ENCODE measurements around the gene CELF5. TPM values are rescaled to one million over a fixed set of nuclear protein-coding genes. Genes with fewer than 3 reads are reported as not detected.
"Not testable (repeated sequence)": the region's sequence is repeated elsewhere in the genome, so short reads cannot be mapped to it uniquely, and the experiment has no call there.

CELF5 gene
- total RNA-seq, 3 donors from 2014 or later (not counting 1 experiment from before 2014, with no cell fraction given), result 0.41 to 0.83 TPM; not detected in 1

DNA sequence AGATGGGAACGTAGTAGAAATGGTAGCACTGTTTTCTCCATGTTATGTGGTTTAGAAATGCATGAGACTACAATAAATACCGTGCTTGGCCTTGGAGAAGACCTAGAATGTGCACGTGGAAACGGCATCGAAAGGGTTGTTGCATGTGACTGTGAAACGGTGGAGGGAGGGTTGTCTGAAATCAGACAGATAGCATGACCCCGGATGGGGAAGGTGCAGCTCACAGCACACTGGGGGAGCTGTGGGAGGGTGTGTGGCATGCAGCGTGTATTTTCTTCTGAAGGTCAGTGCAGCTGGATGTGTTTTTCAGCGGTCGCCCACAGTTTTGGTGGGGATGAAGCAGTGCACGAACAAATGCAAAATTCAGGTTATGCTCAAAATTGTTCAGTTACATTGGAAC, 63.4 kb downstream of the CELF5 start:
- TF ChIP-seq, protein P1, sequence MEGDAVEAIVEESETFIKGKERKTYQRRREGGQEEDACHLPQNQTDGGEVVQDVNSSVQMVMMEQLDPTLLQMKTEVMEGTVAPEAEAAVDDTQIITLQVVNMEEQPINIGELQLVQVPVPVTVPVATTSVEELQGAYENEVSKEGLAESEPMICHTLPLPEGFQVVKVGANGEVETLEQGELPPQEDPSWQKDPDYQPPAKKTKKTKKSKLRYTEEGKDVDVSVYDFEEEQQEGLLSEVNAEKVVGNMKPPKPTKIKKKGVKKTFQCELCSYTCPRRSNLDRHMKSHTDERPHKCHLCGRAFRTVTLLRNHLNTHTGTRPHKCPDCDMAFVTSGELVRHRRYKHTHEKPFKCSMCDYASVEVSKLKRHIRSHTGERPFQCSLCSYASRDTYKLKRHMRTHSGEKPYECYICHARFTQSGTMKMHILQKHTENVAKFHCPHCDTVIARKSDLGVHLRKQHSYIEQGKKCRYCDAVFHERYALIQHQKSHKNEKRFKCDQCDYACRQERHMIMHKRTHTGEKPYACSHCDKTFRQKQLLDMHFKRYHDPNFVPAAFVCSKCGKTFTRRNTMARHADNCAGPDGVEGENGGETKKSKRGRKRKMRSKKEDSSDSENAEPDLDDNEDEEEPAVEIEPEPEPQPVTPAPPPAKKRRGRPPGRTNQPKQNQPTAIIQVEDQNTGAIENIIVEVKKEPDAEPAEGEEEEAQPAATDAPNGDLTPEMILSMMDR (IDR thresholded peaks at IDR 0.05), result no peak
- 65% methylated on average over 11 of the region's 11 CpGs for WGBS (ENCODE audit: insufficient coverage)
- Mint-ChIP-seq H3K27ac (no peak overlapping the region), H3K4me3 (no peak overlapping the region), H3K4me1 (peaks cover 0 to 12% of the 10 kb centered on the region in 2 donors), H3K36me3 (no peaks in the 10 kb centered on the region), H3K27me3 (ENCODE audit: low read depth in 2 of 2) (peaks cover 0 to 10% of the 10 kb centered on the region in 2 donors), H3K9me3 (no peaks in the 10 kb centered on the region)
- DNase-seq, result no peak
- Histone ChIP-seq H3K36me3 (ENCODE audit: control insufficient read depth, insufficient read depth, low read length) (no peaks in the 10 kb centered on the region), H3K27me3 (ENCODE audit: control insufficient read depth, insufficient read depth, low read length) (no peaks in the 10 kb centered on the region), H3K27ac (ENCODE audit: low read length) (no peak overlapping the region), H3K4me1 (ENCODE audit: control insufficient read depth, insufficient read depth, low read length) (peaks cover 16% of the 10 kb centered on the region), H3K9me3 (ENCODE audit: control insufficient read depth, insufficient read depth, low read length) (no peaks in the 10 kb centered on the region), H3K4me3 (ENCODE audit: low read length) (no peak overlapping the region)
- intact Hi-C loops (cut with micrococcal nuclease), result no loop called here
- no peak for ATAC-seq

DNA sequence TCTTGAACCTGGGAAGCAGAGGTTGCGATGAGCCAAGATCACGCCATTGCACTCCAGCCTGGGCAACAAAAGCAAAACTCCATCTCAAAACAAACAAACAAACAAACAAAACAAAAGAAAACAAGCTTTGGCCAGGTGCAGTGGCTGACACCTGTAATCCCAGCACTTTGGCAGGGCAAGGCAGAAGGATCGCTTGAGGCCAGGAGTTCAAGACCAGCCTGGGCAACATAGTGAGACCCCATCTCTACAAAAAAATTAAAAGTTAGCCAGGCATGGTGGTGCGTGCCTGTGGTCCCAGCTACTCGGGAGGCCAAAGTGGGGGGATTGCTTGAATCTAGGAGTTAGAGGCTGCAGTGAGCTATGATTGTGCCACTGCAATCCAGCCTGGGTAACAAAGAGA, 64.0 kb downstream of the CELF5 start:
- Mint-ChIP-seq H3K27me3 (ENCODE audit: low read depth in 2 of 2) (peaks cover 0 to 10% of the 10 kb centered on the region in 2 donors), H3K4me1 (peaks cover 0 to 12% of the 10 kb centered on the region in 2 donors)
- H3K9me3 Mint-ChIP-seq; H3K36me3 Mint-ChIP-seq; H3K4me3 Mint-ChIP-seq; H3K27me3 ChIP-seq (ENCODE audit: control insufficient read depth, insufficient read depth, low read length); H3K27ac ChIP-seq (ENCODE audit: low read length); intact Hi-C loops (cut with micrococcal nuclease); H3K27ac Mint-ChIP-seq; H3K36me3 ChIP-seq (ENCODE audit: control insufficient read depth, insufficient read depth, low read length); ATAC-seq; DNase-seq; H3K9me3 ChIP-seq (ENCODE audit: control insufficient read depth, insufficient read depth, low read length); H3K4me3 ChIP-seq (ENCODE audit: low read length): not testable (repeated sequence)
- 86% methylated on average over 5 of the region's 5 CpGs for WGBS (ENCODE audit: insufficient coverage)
- peaks cover 16% of the 10 kb centered on the region for H3K4me1 ChIP-seq (ENCODE audit: control insufficient read depth, insufficient read depth, low read length)

DNA sequence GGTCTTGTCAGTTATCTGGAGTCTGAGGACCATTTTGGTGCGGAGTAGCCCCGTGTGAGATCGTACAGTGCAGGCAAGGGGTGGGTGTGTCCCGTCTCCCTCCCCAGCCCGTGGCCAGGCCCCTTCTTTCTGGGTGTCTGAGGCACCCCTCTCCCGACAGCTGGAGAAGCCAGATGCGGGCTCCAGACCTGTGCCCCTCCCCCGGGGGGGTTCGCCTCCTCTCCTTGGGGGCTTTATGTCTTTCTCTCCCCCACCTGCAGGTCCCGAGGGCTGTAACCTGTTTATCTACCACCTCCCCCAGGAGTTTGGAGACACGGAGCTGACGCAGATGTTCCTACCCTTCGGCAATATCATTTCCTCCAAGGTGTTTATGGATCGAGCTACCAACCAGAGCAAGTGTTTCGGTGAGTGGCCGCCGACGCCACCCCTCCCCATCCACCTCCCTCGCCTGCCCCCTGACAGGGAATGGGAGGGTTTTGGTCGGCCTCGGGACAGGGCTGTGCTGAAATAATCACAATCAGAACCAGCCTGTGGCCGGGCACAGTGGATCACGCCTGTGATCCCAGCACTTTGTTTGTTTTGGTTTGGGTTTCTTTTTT, 65.6 kb downstream of the CELF5 start:
- 47% methylated on average over 23 of the region's 23 CpGs for WGBS (ENCODE audit: insufficient coverage)
- Histone ChIP-seq H3K27ac (ENCODE audit: low read length) (no peak overlapping the region), H3K4me3 (ENCODE audit: low read length) (no peak overlapping the region), H3K9me3 (ENCODE audit: control insufficient read depth, insufficient read depth, low read length) (no peaks in the 10 kb centered on the region), H3K4me1 (ENCODE audit: control insufficient read depth, insufficient read depth, low read length) (peaks cover 3% of the 10 kb centered on the region), H3K36me3 (ENCODE audit: control insufficient read depth, insufficient read depth, low read length) (no peaks in the 10 kb centered on the region), H3K27me3 (ENCODE audit: control insufficient read depth, insufficient read depth, low read length) (no peaks in the 10 kb centered on the region)
- no peaks in the 10 kb centered on the region for H3K9me3 Mint-ChIP-seq
- DNase-seq (no peak), ATAC-seq (no peak)
- TF ChIP-seq, protein P1 (IDR thresholded peaks at IDR 0.05), result no peak
- peaks cover 0 to 3% of the 10 kb centered on the region in 2 donors for H3K4me1 Mint-ChIP-seq
- H3K4me3 Mint-ChIP-seq, result no peak overlapping the region
- peaks cover 0 to 7% of the 10 kb centered on the region in 2 donors for H3K27me3 Mint-ChIP-seq (ENCODE audit: low read depth in 2 of 2)
- intact Hi-C loops (cut with micrococcal nuclease), result no loop called here
- H3K36me3 Mint-ChIP-seq, result no peaks in the 10 kb centered on the region
- no peak overlapping the region for H3K27ac Mint-ChIP-seq

DNA sequence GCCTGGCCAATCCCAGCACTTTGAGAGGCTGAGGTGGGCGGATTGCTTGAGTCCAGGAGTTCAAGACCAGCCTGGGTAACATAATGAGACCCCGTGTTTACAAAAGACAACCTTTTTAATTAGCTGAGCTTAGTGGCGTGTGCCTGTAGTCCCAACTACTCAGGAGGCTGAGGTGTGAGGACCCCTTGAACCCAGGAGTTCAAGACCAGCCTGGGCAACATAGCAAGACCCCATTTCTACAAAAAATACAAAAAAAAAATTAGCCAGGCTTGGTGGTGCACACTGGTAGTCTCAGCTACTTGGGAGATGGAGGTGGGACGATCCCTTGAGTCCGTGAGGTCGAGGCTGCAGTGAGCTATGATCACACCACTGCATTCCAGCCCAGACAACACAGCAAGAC, 66.4 kb downstream of the CELF5 start:
- H3K27me3 ChIP-seq (ENCODE audit: control insufficient read depth, insufficient read depth, low read length); H3K9me3 ChIP-seq (ENCODE audit: control insufficient read depth, insufficient read depth, low read length); H3K4me3 ChIP-seq (ENCODE audit: low read length); ATAC-seq; H3K4me1 Mint-ChIP-seq; H3K4me3 Mint-ChIP-seq; H3K9me3 Mint-ChIP-seq; DNase-seq; H3K27me3 Mint-ChIP-seq (ENCODE audit: low read depth in 2 of 2); H3K4me1 ChIP-seq (ENCODE audit: control insufficient read depth, insufficient read depth, low read length); H3K27ac ChIP-seq (ENCODE audit: low read length); H3K36me3 ChIP-seq (ENCODE audit: control insufficient read depth, insufficient read depth, low read length); intact Hi-C loops (cut with micrococcal nuclease); H3K27ac Mint-ChIP-seq; H3K36me3 Mint-ChIP-seq: not testable (repeated sequence)
- WGBS (ENCODE audit: insufficient coverage), result 83% methylated on average over 6 of the region's 6 CpGs
